ENCODE data around the gene INPP5D. TPM values are rescaled to one million over a fixed set of nuclear protein-coding genes. Genes with fewer than 3 reads are reported as not detected.

Gene INPP5D
- total RNA-seq, 1 donor from 2014 or later: 33.4 TPM

GRCh38 chr2:233081731-233082221 is 21.6 kb downstream of the INPP5D start:
- Histone ChIP-seq H3K36me3 (no peaks in the 10 kb centered on the region), H3K27me3 (no peaks in the 10 kb centered on the region), H3K4me1 (peaks cover 21% of the 10 kb centered on the region), H3K9me3 (no peaks in the 10 kb centered on the region), H3K4me3 (no peak overlapping the region), H3K27ac (no peak overlapping the region)
- TF ChIP-seq POLR2A (IDR thresholded peaks at IDR 0.05) (no peak), POLR2AphosphoS5 (IDR thresholded peaks at IDR 0.05; ENCODE audit: insufficient read depth in 1 of 2, low read depth in 1 of 2) (no peak)
- TF ChIP-seq, protein P1, sequence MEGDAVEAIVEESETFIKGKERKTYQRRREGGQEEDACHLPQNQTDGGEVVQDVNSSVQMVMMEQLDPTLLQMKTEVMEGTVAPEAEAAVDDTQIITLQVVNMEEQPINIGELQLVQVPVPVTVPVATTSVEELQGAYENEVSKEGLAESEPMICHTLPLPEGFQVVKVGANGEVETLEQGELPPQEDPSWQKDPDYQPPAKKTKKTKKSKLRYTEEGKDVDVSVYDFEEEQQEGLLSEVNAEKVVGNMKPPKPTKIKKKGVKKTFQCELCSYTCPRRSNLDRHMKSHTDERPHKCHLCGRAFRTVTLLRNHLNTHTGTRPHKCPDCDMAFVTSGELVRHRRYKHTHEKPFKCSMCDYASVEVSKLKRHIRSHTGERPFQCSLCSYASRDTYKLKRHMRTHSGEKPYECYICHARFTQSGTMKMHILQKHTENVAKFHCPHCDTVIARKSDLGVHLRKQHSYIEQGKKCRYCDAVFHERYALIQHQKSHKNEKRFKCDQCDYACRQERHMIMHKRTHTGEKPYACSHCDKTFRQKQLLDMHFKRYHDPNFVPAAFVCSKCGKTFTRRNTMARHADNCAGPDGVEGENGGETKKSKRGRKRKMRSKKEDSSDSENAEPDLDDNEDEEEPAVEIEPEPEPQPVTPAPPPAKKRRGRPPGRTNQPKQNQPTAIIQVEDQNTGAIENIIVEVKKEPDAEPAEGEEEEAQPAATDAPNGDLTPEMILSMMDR (IDR thresholded peaks at IDR 0.05): no peak
- DNase-seq (ENCODE audit: extremely low spot score in 2 of 2): peak in 1 of 2 donors; percentile 75
- intact Hi-C loops (cut with DNase I): no loop called here

GRCh38 chr2:233082222-233082930 is 22.2 kb downstream of the INPP5D start:
- H3K27me3 ChIP-seq: no peaks in the 10 kb centered on the region
- H3K4me1 ChIP-seq: peaks cover 21% of the 10 kb centered on the region
- H3K4me3 ChIP-seq: no peak overlapping the region
- TF ChIP-seq, protein P1 (IDR thresholded peaks at IDR 0.05): no peak
- TF ChIP-seq POLR2A (IDR thresholded peaks at IDR 0.05) (no peak), POLR2AphosphoS5 (IDR thresholded peaks at IDR 0.05; ENCODE audit: insufficient read depth in 1 of 2, low read depth in 1 of 2) (no peak)
- no peaks in the 10 kb centered on the region for H3K9me3 ChIP-seq
- H3K27ac ChIP-seq: peak overlapping the region; percentile 64
- DNase-seq (ENCODE audit: extremely low spot score in 2 of 2): peak in 1 of 2 donors; percentile 72
- intact Hi-C loops (cut with DNase I): no loop called here
- H3K36me3 ChIP-seq: no peaks in the 10 kb centered on the region

GRCh38 chr2:233082931-233083755 is 23.0 kb downstream of the INPP5D start:
- peak in 1 of 2 donors; percentile 74 for DNase-seq (ENCODE audit: extremely low spot score in 2 of 2)
- H3K4me3 ChIP-seq: no peak overlapping the region
- H3K9me3 ChIP-seq: no peaks in the 10 kb centered on the region
- H3K4me1 ChIP-seq: peaks cover 21% of the 10 kb centered on the region
- H3K27me3 ChIP-seq: no peaks in the 10 kb centered on the region
- intact Hi-C loops (cut with DNase I): no loop called here
- TF ChIP-seq, protein P1 (IDR thresholded peaks at IDR 0.05): no peak
- H3K36me3 ChIP-seq: no peaks in the 10 kb centered on the region
- H3K27ac ChIP-seq: peak overlapping the region; percentile 64

- intact Hi-C loops (cut with DNase I): no loop called here
- Histone ChIP-seq H3K27ac (peak overlapping the region; percentile 64), H3K36me3 (no peaks in the 10 kb centered on the region), H3K27me3 (no peaks in the 10 kb centered on the region), H3K4me3 (no peak overlapping the region), H3K4me1 (peaks cover 21% of the 10 kb centered on the region), H3K9me3 (no peaks in the 10 kb centered on the region)
- no peak for DNase-seq (ENCODE audit: extremely low spot score in 2 of 2)
- TF ChIP-seq POLR2A (IDR thresholded peaks at IDR 0.05) (no peak), POLR2AphosphoS5 (IDR thresholded peaks at IDR 0.05; ENCODE audit: insufficient read depth in 1 of 2, low read depth in 1 of 2) (no peak)
- TF ChIP-seq, protein P1 (IDR thresholded peaks at IDR 0.05): no peak
Observed at GRCh38 chr2:233083782-233084181, 23.6 kb downstream of the INPP5D start.
